Activated naive CD4-positive, alpha-beta T cell treated with anti-CD3 and anti-CD28 coated beads for 36 hours (primary cell): ENCODE results near the gene AHRR. TPM values are rescaled to one million over a fixed set of nuclear protein-coding genes. Genes with fewer than 3 reads are reported as not detected.

Experiments used
- CTCF ChIA-PET: fragments of 350-600 bp; sonication (Branson Sonifier 250); formaldehyde crosslinking; loops from one replicate; lab custom pipeline; 2021; ENCODE audit warnings: antibody characterized with exemption; lab: Charles Lee
- DNase-seq: peaks from one replicate; pipeline ENCODE4 v3.0.0-alpha.2; 2020
- H3K27ac Mint-ChIP-seq: one replicate; pipeline ENCODE4 v1.8.0; 2021; ENCODE audit warnings: mild to moderate bottlenecking, mixed read lengths
- H3K27me3 Mint-ChIP-seq: one replicate; pipeline ENCODE4 v1.8.0; 2021; ENCODE audit warnings: low read depth, mixed read lengths
- H3K36me3 Mint-ChIP-seq: one replicate; pipeline ENCODE4 v1.8.0; 2021; ENCODE audit warnings: low read depth, mixed read lengths
- H3K4me1 Mint-ChIP-seq: one replicate; pipeline ENCODE4 v1.8.0; 2021; ENCODE audit warnings: low read depth, mixed read lengths
- H3K4me3 Mint-ChIP-seq: one replicate; pipeline ENCODE4 v1.8.0; 2021; ENCODE audit warnings: mild to moderate bottlenecking, moderate library complexity, mixed read lengths
- H3K9me3 Mint-ChIP-seq: one replicate; pipeline ENCODE4 v1.8.0; 2021; ENCODE audit warnings: mixed read lengths
- intact Hi-C: fragments of 100-400 bp; cut with micrococcal nuclease; formaldehyde crosslinking; loops from one replicate; pipeline ENCODE4 v1.15.1; 2023
- total RNA-seq, 2 experiments: library from RNA; stranded (reverse); gene quantifications; one replicate each; pipeline ENCODE4 v1.2.3, GENCODE V29; 2021

The AHRR gene
- total RNA-seq, 2 experiments from 2014 or later: 4.1 to 5.5 TPM

- H3K4me3 Mint-ChIP-seq: no peak overlapping the region
- peaks cover 20% of the 10 kb centered on the region for H3K9me3 Mint-ChIP-seq
- H3K36me3 Mint-ChIP-seq: peaks cover 69% of the 10 kb centered on the region
- H3K27ac Mint-ChIP-seq: no peak overlapping the region
- no peak for DNase-seq
- CTCF ChIA-PET: interaction anchor here (0.8 to 4.3 kb wide), 3 partner anchors 9 to 24 kb away, joined by 3 to 27 read pairs (median 4); no protein-coding TSS in a partner anchor
- H3K27me3 Mint-ChIP-seq: no peaks in the 10 kb centered on the region
- H3K4me1 Mint-ChIP-seq: peaks cover 39% of the 10 kb centered on the region
- intact Hi-C loops: no loop called here
These were observed 127.6 kb downstream of the AHRR start for GRCh38 chr5:449151-449550.

GRCh38 chr5:451587-452458, 130.3 kb downstream of the AHRR start:
- H3K36me3 Mint-ChIP-seq: peaks cover 69% of the 10 kb centered on the region
- no peak for DNase-seq
- H3K27me3 Mint-ChIP-seq: no peaks in the 10 kb centered on the region
- H3K9me3 Mint-ChIP-seq: peaks cover 20% of the 10 kb centered on the region
- no peak overlapping the region for H3K27ac Mint-ChIP-seq
- CTCF ChIA-PET: interaction anchor here (2.0 kb wide), 1 partner anchor 7 kb away, joined by 4 read pairs; no protein-coding TSS in a partner anchor
- intact Hi-C loops: loop anchor here (5.0 kb wide), 1 partner anchor 440 kb away; the partner anchor contains the start of genes BRD9 and TRIP13
- no peak overlapping the region for H3K4me3 Mint-ChIP-seq
- H3K4me1 Mint-ChIP-seq: peaks cover 27% of the 10 kb centered on the region

GRCh38 chr5:452978-453710, 131.6 kb downstream of the AHRR start:
- Mint-ChIP-seq H3K9me3 (peaks cover 20% of the 10 kb centered on the region), H3K4me3 (no peak overlapping the region), H3K36me3 (peaks cover 68% of the 10 kb centered on the region), H3K27me3 (no peaks in the 10 kb centered on the region), H3K27ac (peak overlapping the region; percentile 76), H3K4me1 (peaks cover 28% of the 10 kb centered on the region)
- no peak for DNase-seq
- intact Hi-C loops: loop anchor here (5.0 kb wide), 1 partner anchor 439 kb away; the partner anchor contains the start of genes BRD9 and TRIP13
- CTCF ChIA-PET: interaction anchor here (0.7 to 2.0 kb wide), 2 partner anchors 9 to 10 kb away, joined by 3 to 4 read pairs; no protein-coding TSS in a partner anchor

GRCh38 chr5:453725-454481, 132.4 kb downstream of the AHRR start:
- no peak for DNase-seq
- intact Hi-C loops: loop anchor here (5.0 kb wide), 1 partner anchor 438 kb away; the partner anchor contains the start of genes BRD9 and TRIP13
- Mint-ChIP-seq H3K27ac (peak overlapping the region; percentile 50), H3K4me1 (peaks cover 32% of the 10 kb centered on the region), H3K36me3 (peaks cover 69% of the 10 kb centered on the region), H3K4me3 (no peak overlapping the region), H3K27me3 (no peaks in the 10 kb centered on the region), H3K9me3 (peaks cover 20% of the 10 kb centered on the region)
- CTCF ChIA-PET: interaction anchor here (2.0 kb wide), 1 partner anchor 10 kb away, joined by 4 read pairs; no protein-coding TSS in a partner anchor

DNA sequence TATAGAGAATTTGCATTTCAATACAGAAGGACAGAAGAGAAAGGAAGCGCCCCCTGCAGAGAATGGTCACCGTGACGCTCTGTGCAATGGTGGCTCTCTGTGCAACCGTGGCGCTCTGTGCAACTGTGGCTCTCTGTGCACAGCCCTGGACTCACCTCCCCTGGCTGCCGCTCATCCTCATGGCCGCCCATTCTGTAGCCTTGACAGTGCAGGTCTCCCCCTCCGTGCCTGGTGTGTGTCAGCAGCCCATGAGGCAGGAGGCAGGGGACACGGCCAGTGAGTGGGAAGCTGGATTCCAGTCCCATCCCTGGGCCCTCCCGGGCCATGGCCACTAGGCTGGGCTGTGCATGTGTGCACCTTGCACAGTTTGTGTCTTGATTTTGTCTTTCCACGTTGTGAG, 133.4 kb downstream of the AHRR start:
- no peak overlapping the region for H3K27ac Mint-ChIP-seq

DNA sequence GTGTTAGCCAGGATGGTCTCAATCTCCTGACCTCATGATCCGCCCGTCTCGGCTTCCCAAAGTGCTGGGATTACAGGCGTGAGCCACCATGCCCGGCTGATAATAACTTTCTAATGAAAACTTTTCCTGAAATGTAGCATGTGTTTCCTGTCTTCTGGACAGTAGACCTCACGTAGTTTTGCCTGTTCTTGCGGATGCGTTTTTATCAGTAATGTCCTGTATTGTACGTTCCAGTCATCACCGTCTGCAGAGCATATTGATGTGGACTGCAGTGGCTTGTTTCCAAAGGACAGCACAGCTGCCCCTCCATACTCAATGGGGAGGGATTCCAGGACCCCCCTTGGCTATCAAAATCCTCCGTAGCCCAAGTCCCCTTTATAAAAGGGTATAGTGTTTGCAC, 134.3 kb downstream of the AHRR start:
- intact Hi-C loops: loop anchor here (5.0 kb wide), 1 partner anchor 239 kb away; the partner anchor contains the start of genes CCDC127 and SDHA
- CTCF ChIA-PET: no interaction called here
- no peak overlapping the region for H3K4me3 Mint-ChIP-seq
- no peaks in the 10 kb centered on the region for H3K27me3 Mint-ChIP-seq
- no peak for DNase-seq
- H3K36me3 Mint-ChIP-seq: peaks cover 66% of the 10 kb centered on the region
- H3K27ac Mint-ChIP-seq: no peak overlapping the region
- H3K9me3 Mint-ChIP-seq: peaks cover 19% of the 10 kb centered on the region
- peaks cover 51% of the 10 kb centered on the region for H3K4me1 Mint-ChIP-seq

More for the DNA sequence above, 133.4 kb downstream of the AHRR start:
- no peak for DNase-seq
- Mint-ChIP-seq H3K27me3 (no peaks in the 10 kb centered on the region), H3K4me3 (no peak overlapping the region), H3K4me1 (peaks cover 43% of the 10 kb centered on the region), H3K9me3 (peaks cover 20% of the 10 kb centered on the region), H3K36me3 (peaks cover 66% of the 10 kb centered on the region)
- CTCF ChIA-PET: no interaction called here
- intact Hi-C loops: loop anchor here (5.0 kb wide), 2 partner anchors 238 to 437 kb away; partner anchors contain the start of genes BRD9, CCDC127, SDHA and TRIP13

DNA sequence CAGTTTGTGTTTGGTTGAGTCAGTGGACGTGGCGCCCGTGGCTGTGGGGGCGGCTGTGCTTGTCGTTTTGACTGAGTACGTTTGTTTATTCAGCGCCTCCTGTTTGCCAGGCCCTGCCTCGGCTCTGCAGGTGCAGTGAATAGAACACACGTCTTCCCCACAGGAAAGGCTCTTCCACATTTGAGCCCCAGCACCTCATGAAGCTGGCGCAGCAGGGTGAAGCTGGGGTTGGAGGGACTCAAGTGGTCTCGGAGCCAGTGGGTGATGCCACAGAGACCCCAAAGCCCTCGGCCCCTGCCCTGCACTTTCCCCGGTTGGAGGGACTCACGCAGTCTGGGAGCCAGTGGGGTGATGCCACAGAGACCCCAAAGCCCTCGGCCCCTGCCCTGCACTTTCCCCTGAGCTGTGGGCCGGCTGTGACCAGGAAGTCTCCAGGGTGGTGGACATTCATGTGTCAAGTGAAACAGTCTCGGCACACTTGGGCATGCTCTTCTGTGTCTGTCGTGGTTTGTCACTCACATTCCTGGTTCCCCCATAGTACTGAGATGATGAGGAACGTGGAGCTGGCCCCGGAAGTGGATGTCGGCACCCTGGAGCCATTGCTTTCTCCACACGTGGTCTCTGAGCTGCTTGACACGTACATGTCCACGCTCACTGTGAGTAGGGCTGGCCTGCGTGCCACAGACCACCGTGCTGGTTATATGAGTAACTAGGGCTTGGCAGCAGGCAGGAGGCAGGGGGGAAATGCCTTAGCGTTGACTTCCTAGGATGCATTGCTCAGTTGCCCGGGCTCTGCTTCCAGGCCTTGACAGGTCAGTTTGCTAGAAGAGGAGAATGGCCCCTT, 135.1 kb downstream of the AHRR start:
- DNase-seq: no peak
- intact Hi-C loops: loop anchor here (5.0 kb wide), 1 partner anchor 239 kb away; the partner anchor contains the start of genes CCDC127 and SDHA

DNA sequence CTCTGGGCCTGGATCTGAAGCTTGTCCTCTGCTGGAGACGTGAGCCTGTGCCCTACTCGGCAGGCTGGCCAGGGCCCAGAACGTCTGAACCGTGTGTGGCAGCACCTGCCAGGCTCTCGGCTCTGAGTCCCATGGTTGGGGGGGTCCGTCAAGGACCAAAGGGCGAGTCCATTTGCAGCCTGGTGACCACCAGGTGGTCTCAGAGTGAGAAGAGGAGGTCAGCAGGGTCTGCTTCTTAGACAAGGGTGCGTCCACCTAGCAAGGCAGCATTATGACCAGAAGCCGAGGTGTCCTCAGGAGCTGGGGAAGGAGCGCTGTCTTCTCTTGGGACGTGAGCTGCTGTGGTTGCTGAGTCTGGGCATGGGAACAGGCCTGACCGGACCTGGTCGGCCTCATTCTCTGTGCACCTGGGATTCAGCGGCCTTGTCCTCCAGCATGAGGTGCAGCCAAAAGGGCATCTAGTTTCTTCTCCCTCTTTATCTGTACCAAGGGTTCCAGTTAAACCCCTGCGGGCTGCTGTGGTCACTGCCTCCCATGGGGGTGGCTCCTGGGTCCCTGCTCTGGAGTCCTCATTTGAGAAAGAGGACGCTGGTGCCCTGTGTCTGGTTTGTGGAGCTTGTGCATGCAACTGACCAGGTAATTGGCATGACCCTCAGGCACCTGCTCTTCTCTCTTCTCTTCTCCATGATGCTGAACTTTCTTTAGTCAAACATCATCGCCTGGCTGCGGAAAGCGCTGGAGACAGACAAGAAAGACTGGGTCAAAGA, 135.9 kb downstream of the AHRR start:
- Mint-ChIP-seq H3K4me1 (peaks cover 57% of the 10 kb centered on the region), H3K9me3 (peaks cover 4% of the 10 kb centered on the region), H3K4me3 (no peak overlapping the region), H3K27ac (no peak overlapping the region), H3K27me3 (no peaks in the 10 kb centered on the region), H3K36me3 (peaks cover 60% of the 10 kb centered on the region)
- CTCF ChIA-PET: interaction anchor here (4.0 kb wide), 1 partner anchor 10 kb away, joined by 27 read pairs; no protein-coding TSS in a partner anchor
- no peak for DNase-seq
- intact Hi-C loops: loop anchor here (5.0 kb wide), 1 partner anchor 240 kb away; the partner anchor contains the start of genes CCDC127 and SDHA

More for the DNA sequence above, 135.1 kb downstream of the AHRR start:
- Mint-ChIP-seq H3K4me1 (peaks cover 52% of the 10 kb centered on the region), H3K4me3 (no peak overlapping the region), H3K27ac (no peak overlapping the region), H3K9me3 (peaks cover 12% of the 10 kb centered on the region), H3K36me3 (peaks cover 60% of the 10 kb centered on the region), H3K27me3 (no peaks in the 10 kb centered on the region)
- CTCF ChIA-PET: interaction anchor here (4.0 kb wide), 1 partner anchor 9 kb away, joined by 27 read pairs; no protein-coding TSS in a partner anchor

GRCh38 chr5:458547-459353, 137.2 kb downstream of the AHRR start:
- peaks cover 57% of the 10 kb centered on the region for H3K4me1 Mint-ChIP-seq
- H3K4me3 Mint-ChIP-seq: peak overlapping the region; percentile 21
- no peaks in the 10 kb centered on the region for H3K9me3 Mint-ChIP-seq
- H3K36me3 Mint-ChIP-seq: peaks cover 55% of the 10 kb centered on the region
- CTCF ChIA-PET: interaction anchor here (1.0 to 4.0 kb wide), 2 partner anchors 11 to 13 kb away, joined by 4 to 27 read pairs; no protein-coding TSS in a partner anchor
- H3K27ac Mint-ChIP-seq: peak overlapping the region; percentile 94
- intact Hi-C loops: loop anchor here (1.0 to 5.0 kb wide), 5 partner anchors 14 to 241 kb away; partner anchors contain the start of genes CCDC127, EXOC3 and SDHA
- H3K27me3 Mint-ChIP-seq: no peaks in the 10 kb centered on the region
- DNase-seq: peak; percentile 87
